ENCODE data around the gene SCML1.
A peak's percentile ranks its signal among the peaks of the same experiment; 100 is the strongest.

SCML1 gene

GRCh38 chrX:17740137-17741122 is 3.1 kb downstream of the SCML1 start:
- Histone ChIP-seq H3K4me2 (ENCODE audit: low read length) (peak overlapping the region; percentile 94), H3K4me3 (ENCODE audit: low read length) (no peak overlapping the region), H3K27me3 (ENCODE audit: control insufficient read depth, insufficient read depth, low read length) (no peaks in the 10 kb centered on the region), H3K36me3 (ENCODE audit: insufficient read depth, low read length) (no peaks in the 10 kb centered on the region), H3K4me1 (ENCODE audit: control insufficient read depth, insufficient read depth, low read length) (peaks cover 2% of the 10 kb centered on the region), H3K9ac (ENCODE audit: low read depth, low read length) (no peak overlapping the region), H3K9me3 (replicated peaks; ENCODE audit: low read length) (no peaks in the 10 kb centered on the region)

DNA sequence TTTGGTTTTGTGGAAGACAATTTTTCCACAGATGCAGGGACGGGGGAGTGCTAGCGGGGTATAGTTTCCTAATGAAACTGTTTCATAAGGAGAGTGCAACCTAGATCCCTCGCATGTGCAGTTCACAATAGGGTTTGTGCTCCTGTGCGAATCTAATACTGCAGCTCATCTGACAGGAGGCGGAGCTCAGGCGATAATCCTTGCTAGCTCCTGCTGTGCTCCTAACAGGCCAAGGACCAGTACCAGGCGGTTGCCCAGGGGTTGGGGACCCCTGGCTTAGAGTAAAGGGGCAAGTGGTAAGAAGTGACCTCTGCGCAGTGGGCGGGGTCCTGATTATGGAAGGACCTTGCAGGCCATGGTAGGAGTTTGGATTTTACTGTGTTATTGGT is 3.8 kb downstream of the SCML1 start:
- Histone ChIP-seq H3K4me1 (ENCODE audit: control insufficient read depth, insufficient read depth, low read length) (peaks cover 2% of the 10 kb centered on the region), H3K4me3 (ENCODE audit: low read length) (no peak overlapping the region), H3K9me3 (replicated peaks; ENCODE audit: low read length) (no peaks in the 10 kb centered on the region), H3K9ac (ENCODE audit: low read depth, low read length) (no peak overlapping the region), H3K36me3 (ENCODE audit: insufficient read depth, low read length) (no peaks in the 10 kb centered on the region), H3K4me2 (ENCODE audit: low read length) (peak overlapping the region; percentile 43), H3K27me3 (ENCODE audit: control insufficient read depth, insufficient read depth, low read length) (no peaks in the 10 kb centered on the region)

DNA sequence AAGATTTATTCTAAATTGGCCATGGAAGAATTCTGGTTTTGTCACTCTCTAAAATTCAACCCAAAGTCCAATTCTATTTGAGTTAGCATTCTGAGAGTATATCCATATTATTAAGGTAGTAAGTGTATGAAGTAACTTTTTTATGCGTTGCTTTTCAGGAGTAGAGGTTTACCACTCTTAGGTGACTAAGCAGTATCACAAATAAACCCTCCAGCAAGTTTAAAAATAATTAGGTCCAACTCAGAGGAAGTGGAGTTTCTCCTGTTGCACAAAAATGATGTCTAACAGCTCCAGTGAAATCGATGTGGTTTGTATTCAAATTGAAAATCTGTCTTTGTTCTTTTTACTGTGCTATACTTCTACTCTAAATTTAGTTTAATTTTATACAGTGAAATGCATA is 6.6 kb downstream of the SCML1 start:
- Histone ChIP-seq H3K4me1 (ENCODE audit: control insufficient read depth, insufficient read depth, low read length) (peaks cover 2% of the 10 kb centered on the region), H3K9me3 (replicated peaks; ENCODE audit: low read length) (no peaks in the 10 kb centered on the region), H3K36me3 (ENCODE audit: insufficient read depth, low read length) (no peaks in the 10 kb centered on the region)

GRCh38 chrX:17744896-17745523 is 7.7 kb downstream of the SCML1 start:
- no peak overlapping the region for H3K9ac ChIP-seq (ENCODE audit: low read depth, low read length)
- peaks cover 3% of the 10 kb centered on the region for H3K36me3 ChIP-seq (ENCODE audit: insufficient read depth, low read length)
- no peaks in the 10 kb centered on the region for H3K27me3 ChIP-seq (ENCODE audit: control insufficient read depth, insufficient read depth, low read length)
- H3K4me3 ChIP-seq (ENCODE audit: low read length): no peak overlapping the region
- H3K4me1 ChIP-seq (ENCODE audit: control insufficient read depth, insufficient read depth, low read length): no peaks in the 10 kb centered on the region
- H3K9me3 ChIP-seq (replicated peaks; ENCODE audit: low read length): no peaks in the 10 kb centered on the region
- H3K4me2 ChIP-seq (ENCODE audit: low read length): no peak overlapping the region

More for the DNA sequence above, 6.6 kb downstream of the SCML1 start:
- Histone ChIP-seq H3K9ac (ENCODE audit: low read depth, low read length) (no peak overlapping the region), H3K27me3 (ENCODE audit: control insufficient read depth, insufficient read depth, low read length) (no peaks in the 10 kb centered on the region), H3K4me3 (ENCODE audit: low read length) (no peak overlapping the region), H3K4me2 (ENCODE audit: low read length) (no peak overlapping the region)

- Histone ChIP-seq H3K4me2 (ENCODE audit: low read length) (no peak overlapping the region), H3K9ac (ENCODE audit: low read depth, low read length) (no peak overlapping the region), H3K4me3 (ENCODE audit: low read length) (no peak overlapping the region), H3K4me1 (ENCODE audit: control insufficient read depth, insufficient read depth, low read length) (no peaks in the 10 kb centered on the region), H3K27me3 (ENCODE audit: control insufficient read depth, insufficient read depth, low read length) (no peaks in the 10 kb centered on the region), H3K36me3 (ENCODE audit: insufficient read depth, low read length) (peaks cover 11% of the 10 kb centered on the region), H3K9me3 (replicated peaks; ENCODE audit: low read length) (no peaks in the 10 kb centered on the region)
Observed at GRCh38 chrX:17747692-17748091, 10.4 kb downstream of the SCML1 start.

- Histone ChIP-seq H3K4me2 (ENCODE audit: low read length) (no peak overlapping the region), H3K27me3 (ENCODE audit: control insufficient read depth, insufficient read depth, low read length) (no peaks in the 10 kb centered on the region), H3K4me3 (ENCODE audit: low read length) (no peak overlapping the region), H3K9ac (ENCODE audit: low read depth, low read length) (no peak overlapping the region), H3K9me3 (replicated peaks; ENCODE audit: low read length) (no peaks in the 10 kb centered on the region), H3K4me1 (ENCODE audit: control insufficient read depth, insufficient read depth, low read length) (no peaks in the 10 kb centered on the region), H3K36me3 (ENCODE audit: insufficient read depth, low read length) (peaks cover 11% of the 10 kb centered on the region)
Observed at GRCh38 chrX:17748684-17749083, 11.4 kb downstream of the SCML1 start.

DNA sequence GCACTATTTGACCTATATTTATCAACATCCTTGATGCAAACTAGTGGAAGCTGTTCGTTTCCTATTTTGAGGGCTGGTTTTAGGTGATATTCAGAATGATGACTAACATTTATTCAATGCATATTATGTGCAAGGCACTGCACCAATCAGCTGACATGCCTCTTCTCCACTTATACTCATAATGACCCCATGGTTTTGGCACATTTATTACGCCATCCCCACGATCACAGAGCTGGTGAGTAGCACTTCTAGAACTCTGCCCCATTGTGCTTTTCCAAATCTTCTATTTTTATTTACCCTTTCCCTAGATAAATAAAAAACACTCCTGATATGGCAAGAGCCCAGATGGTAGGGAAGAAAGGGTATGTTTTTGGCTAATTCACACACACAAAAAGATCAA is 13.1 kb downstream of the SCML1 start:
- Histone ChIP-seq H3K36me3 (ENCODE audit: insufficient read depth, low read length) (peaks cover 11% of the 10 kb centered on the region), H3K4me2 (ENCODE audit: low read length) (no peak overlapping the region), H3K9ac (ENCODE audit: low read depth, low read length) (no peak overlapping the region), H3K4me3 (ENCODE audit: low read length) (no peak overlapping the region), H3K9me3 (replicated peaks; ENCODE audit: low read length) (no peaks in the 10 kb centered on the region), H3K4me1 (ENCODE audit: control insufficient read depth, insufficient read depth, low read length) (no peaks in the 10 kb centered on the region), H3K27me3 (ENCODE audit: control insufficient read depth, insufficient read depth, low read length) (no peaks in the 10 kb centered on the region)

DNA sequence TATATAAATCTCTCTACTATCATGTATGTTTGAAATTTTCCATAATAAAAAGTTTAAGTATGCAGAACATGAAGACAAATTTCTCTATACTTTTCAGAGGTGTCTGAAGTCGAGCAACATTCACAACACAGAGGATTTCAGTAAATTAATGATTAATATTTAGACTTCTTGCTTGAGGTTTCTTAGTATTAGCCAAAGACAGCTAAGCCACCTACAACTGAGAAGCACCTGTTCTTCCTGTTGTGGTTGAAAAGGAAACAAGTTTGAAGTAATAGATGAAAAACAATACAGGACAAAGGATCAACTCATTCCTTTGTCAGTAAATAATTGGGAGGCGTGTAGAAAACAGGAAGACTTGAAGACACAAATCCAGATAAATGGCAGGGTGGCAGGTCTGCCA is 21.1 kb downstream of the SCML1 start:
- Histone ChIP-seq H3K9ac (ENCODE audit: low read depth, low read length) (no peak overlapping the region), H3K4me1 (ENCODE audit: control insufficient read depth, insufficient read depth, low read length) (no peaks in the 10 kb centered on the region), H3K4me2 (ENCODE audit: low read length) (no peak overlapping the region), H3K9me3 (replicated peaks; ENCODE audit: low read length) (no peaks in the 10 kb centered on the region), H3K4me3 (ENCODE audit: low read length) (no peak overlapping the region), H3K27me3 (ENCODE audit: control insufficient read depth, insufficient read depth, low read length) (no peaks in the 10 kb centered on the region), H3K36me3 (ENCODE audit: insufficient read depth, low read length) (no peaks in the 10 kb centered on the region)

- H3K4me3 ChIP-seq (ENCODE audit: low read length): no peak overlapping the region
- no peaks in the 10 kb centered on the region for H3K9me3 ChIP-seq (replicated peaks; ENCODE audit: low read length)
- no peaks in the 10 kb centered on the region for H3K36me3 ChIP-seq (ENCODE audit: insufficient read depth, low read length)
- H3K4me2 ChIP-seq (ENCODE audit: low read length): no peak overlapping the region
- H3K9ac ChIP-seq (ENCODE audit: low read depth, low read length): no peak overlapping the region
- H3K27me3 ChIP-seq (ENCODE audit: control insufficient read depth, insufficient read depth, low read length): peaks cover 4% of the 10 kb centered on the region
- H3K4me1 ChIP-seq (ENCODE audit: control insufficient read depth, insufficient read depth, low read length): no peaks in the 10 kb centered on the region
Observed at GRCh38 chrX:17759990-17760389, 22.7 kb downstream of the SCML1 start.

DNA sequence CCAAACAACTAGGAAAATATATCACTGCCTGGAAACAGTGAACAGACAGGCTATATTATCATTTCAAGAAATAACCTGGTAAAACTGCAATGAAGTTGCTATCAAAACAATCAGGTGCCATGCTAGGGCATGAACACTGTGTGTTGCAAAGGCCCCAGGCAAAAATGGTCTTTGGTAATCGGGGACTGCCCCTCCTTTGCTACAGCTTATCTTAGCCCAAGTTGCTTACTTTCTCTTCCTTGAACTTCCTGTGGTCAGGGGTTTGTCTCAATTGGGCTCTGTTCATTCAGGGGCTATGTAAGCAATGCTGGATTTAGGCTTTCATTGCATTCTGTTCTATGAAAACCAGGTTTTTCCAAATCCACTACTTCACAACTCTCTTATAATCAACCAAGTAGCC is 30.4 kb downstream of the SCML1 start:
- no peaks in the 10 kb centered on the region for H3K4me1 ChIP-seq (ENCODE audit: control insufficient read depth, insufficient read depth, low read length)
- peaks cover 10% of the 10 kb centered on the region for H3K27me3 ChIP-seq (ENCODE audit: control insufficient read depth, insufficient read depth, low read length)
- H3K4me3 ChIP-seq (ENCODE audit: low read length): no peak overlapping the region
- H3K4me2 ChIP-seq (ENCODE audit: low read length): no peak overlapping the region
- H3K36me3 ChIP-seq (ENCODE audit: insufficient read depth, low read length): no peaks in the 10 kb centered on the region
- no peak overlapping the region for H3K9ac ChIP-seq (ENCODE audit: low read depth, low read length)
- no peaks in the 10 kb centered on the region for H3K9me3 ChIP-seq (replicated peaks; ENCODE audit: low read length)

GRCh38 chrX:17768997-17769396 is 31.7 kb downstream of the SCML1 start:
- H3K27me3 ChIP-seq (ENCODE audit: control insufficient read depth, insufficient read depth, low read length): peaks cover 6% of the 10 kb centered on the region
- H3K4me3 ChIP-seq (ENCODE audit: low read length): no peak overlapping the region
- no peak overlapping the region for H3K9ac ChIP-seq (ENCODE audit: low read depth, low read length)
- H3K4me1 ChIP-seq (ENCODE audit: control insufficient read depth, insufficient read depth, low read length): no peaks in the 10 kb centered on the region
- no peaks in the 10 kb centered on the region for H3K9me3 ChIP-seq (replicated peaks; ENCODE audit: low read length)
- no peaks in the 10 kb centered on the region for H3K36me3 ChIP-seq (ENCODE audit: insufficient read depth, low read length)
- H3K4me2 ChIP-seq (ENCODE audit: low read length): no peak overlapping the region

Measured in skeletal muscle satellite cell (primary cell).